Transverse colon (tissue), 4 donors: ENCODE results near the gene SLC24A3. TPM values are rescaled to one million over a fixed set of nuclear protein-coding genes. Genes with fewer than 3 reads are reported as not detected.
"Not testable (repeated sequence)": the region's sequence is repeated elsewhere in the genome, so short reads cannot be mapped to it uniquely, and the experiment has no call there.

ENCODE experiments used
- DNase-seq: peaks from one replicate; pipeline ENCODE4 v3.0.0-alpha.2; 2019
- H3K27ac ChIP-seq, 4 donors: fragments of 200-600 bp; sonication (generic); 2 replicates each; pipeline ENCODE4 v1.5.1; 2016 to 2018; ENCODE audit warnings: inconsistent platforms in 4 of 4
- H3K27me3 ChIP-seq: fragments of 200-600 bp; sonication (generic); 2 replicates; pipeline ENCODE4 v1.5.1; 2017; ENCODE audit warnings: inconsistent platforms
- H3K36me3 ChIP-seq, 4 donors: fragments of 200-600 bp; sonication (generic); 2 replicates each; pipeline ENCODE4 v1.5.1; 2017 to 2019; ENCODE audit warnings: inconsistent platforms in 4 of 4
- H3K4me1 ChIP-seq, 4 donors: fragments of 200-600 bp; sonication (generic); 2 replicates each; pipeline ENCODE4 v1.5.1; 2017 to 2020; ENCODE audit warnings: inconsistent platforms in 4 of 4
- H3K4me3 ChIP-seq, 4 donors: fragments of 200-600 bp; sonication (generic); 1 replicate in 1 of 4; 2 replicates in 3 of 4; pipeline versions ENCODE4 v1.5.1 to v1.6.1; 2017 to 2019; ENCODE audit warnings: inconsistent platforms in 4 of 4
- H3K9me3 ChIP-seq, 2 donors: fragments of 200-600 bp; sonication (generic); 2 replicates each; pipeline ENCODE4 v1.5.1; 2017 to 2019; ENCODE audit warnings: inconsistent platforms in 2 of 2
- EP300 ChIP-seq: sonication (generic); formaldehyde crosslinking; IDR thresholded peaks from one replicate; pipeline ENCODE4 v1.6.1; 2017; ENCODE audit warnings: antibody characterized with exemption, low read depth
- POLR2A ChIP-seq: fragments of 450-650 bp; IDR thresholded peaks from one replicate; pipeline ENCODE4 v1.6.1; 2016; ENCODE audit warnings: antibody characterized with exemption, mild to moderate bottlenecking, moderate library complexity
- POLR2AphosphoS5 ChIP-seq, 3 donors: sonication (generic); formaldehyde crosslinking; IDR thresholded peaks; one replicate each; pipeline ENCODE4 v1.6.1; 2016; ENCODE audit warnings: antibody characterized with exemption in 3 of 3
- WGBS, 2 donors: methylation state at CpG; one replicate each; pipeline ENCODE4 v1.1.5; 2018; ENCODE audit warnings: low coverage in 1 of 2; 5-methylcytosine and 5-hydroxymethylcytosine counted together
- in situ Hi-C, 4 donors: fragments of 200-750 bp; cut with MboI; loops; one replicate each; pipeline versions ENCODE4 v1.15.0 to v1.15.1; 2017; ENCODE audit warnings: low sequenced_read_pairs in 3 of 4, low pct_ligation_motif_present in 1 of 4, low pct_unique_long_range_greater_than_20kb in 1 of 4
- intact Hi-C: fragments of 100-400 bp; cut with DNase I; formaldehyde crosslinking; loops from one replicate; pipeline ENCODE4 v1.15.1; 2023; ENCODE audit warnings: low total_unique reads
- total RNA-seq, 4 donors: library from RNA; depleted of rRNA; stranded (reverse); fragments of >200 nt; gene quantifications; one replicate each; pipeline ENCODE4 v1.1.0, GENCODE V29; 2016
- TF ChIP-seq, protein P1 (sequence below), 5 experiments: fragments of 200-600 bp in 3 of 5; fragments of 450-650 bp in 2 of 5; sonication (generic) in 3 of 5; IDR thresholded peaks; 1 replicate in 2 of 5; 2 replicates in 3 of 5; pipeline ENCODE4 v1.5.1; 2016 to 2017; ENCODE audit warnings: antibody characterized with exemption in 5 of 5, inconsistent platforms in 3 of 5, mild to moderate bottlenecking in 2 of 5, moderate library complexity in 1 of 5

Gene SLC24A3
- total RNA-seq, 4 donors from 2014 or later = 4.4 to 6.7 (median 4.6) TPM

DNA sequence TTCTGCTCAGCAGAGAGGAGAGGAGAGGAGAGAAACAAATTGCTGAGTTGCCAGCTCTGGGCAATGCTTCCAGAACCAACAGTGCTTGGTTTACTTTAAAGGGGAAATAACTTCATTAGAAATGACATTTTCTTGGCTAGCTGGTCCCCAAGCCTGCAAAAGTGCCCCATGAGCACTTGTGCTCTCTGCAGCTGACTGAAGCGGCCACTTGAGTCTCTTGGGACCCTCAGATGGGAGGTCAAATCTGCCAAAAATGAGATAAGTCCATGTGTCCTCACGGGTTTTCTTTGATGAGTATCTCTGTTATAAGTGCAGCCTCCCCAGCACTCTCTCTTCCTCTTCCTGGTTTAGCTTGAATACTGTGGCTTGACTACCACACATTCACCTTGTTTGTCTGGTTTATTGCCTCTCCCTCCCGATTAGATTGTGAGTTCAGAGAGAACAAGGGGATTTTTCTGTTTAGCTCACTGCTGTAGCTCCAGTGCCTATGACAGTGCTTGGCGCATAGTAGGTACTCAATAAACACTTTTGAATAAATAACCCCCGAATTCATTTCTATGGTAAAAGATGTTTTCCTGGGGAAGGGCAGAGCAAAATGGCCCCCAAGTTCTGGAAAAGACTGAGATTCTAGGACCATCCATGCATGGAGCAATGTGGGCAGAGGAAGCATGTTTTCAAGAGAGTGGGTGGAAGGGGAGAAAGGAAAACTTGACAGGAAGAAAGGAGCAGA lies 538.6 kb downstream of the SLC24A3 start:
- peak overlapping the region; percentile 67 to 86 (median 83) for H3K27ac ChIP-seq
- DNase-seq = peak; percentile 32
- in situ Hi-C loops (no loop called here), intact Hi-C loops (no loop called here)
- no peaks in the 10 kb centered on the region for H3K27me3 ChIP-seq
- TF ChIP-seq POLR2A = peak; percentile 25
- TF ChIP-seq, protein P1, sequence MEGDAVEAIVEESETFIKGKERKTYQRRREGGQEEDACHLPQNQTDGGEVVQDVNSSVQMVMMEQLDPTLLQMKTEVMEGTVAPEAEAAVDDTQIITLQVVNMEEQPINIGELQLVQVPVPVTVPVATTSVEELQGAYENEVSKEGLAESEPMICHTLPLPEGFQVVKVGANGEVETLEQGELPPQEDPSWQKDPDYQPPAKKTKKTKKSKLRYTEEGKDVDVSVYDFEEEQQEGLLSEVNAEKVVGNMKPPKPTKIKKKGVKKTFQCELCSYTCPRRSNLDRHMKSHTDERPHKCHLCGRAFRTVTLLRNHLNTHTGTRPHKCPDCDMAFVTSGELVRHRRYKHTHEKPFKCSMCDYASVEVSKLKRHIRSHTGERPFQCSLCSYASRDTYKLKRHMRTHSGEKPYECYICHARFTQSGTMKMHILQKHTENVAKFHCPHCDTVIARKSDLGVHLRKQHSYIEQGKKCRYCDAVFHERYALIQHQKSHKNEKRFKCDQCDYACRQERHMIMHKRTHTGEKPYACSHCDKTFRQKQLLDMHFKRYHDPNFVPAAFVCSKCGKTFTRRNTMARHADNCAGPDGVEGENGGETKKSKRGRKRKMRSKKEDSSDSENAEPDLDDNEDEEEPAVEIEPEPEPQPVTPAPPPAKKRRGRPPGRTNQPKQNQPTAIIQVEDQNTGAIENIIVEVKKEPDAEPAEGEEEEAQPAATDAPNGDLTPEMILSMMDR (IDR thresholded peaks at IDR 0.05) = no peak
- TF ChIP-seq EP300 = no peak
- peak in 2 of 3 donors; percentile 16 to 29 for TF ChIP-seq POLR2AphosphoS5 (IDR thresholded peaks at IDR 0.05)
- H3K9me3 ChIP-seq = no peaks in the 10 kb centered on the region
- peaks cover 9 to 34% (median 20%) of the 10 kb centered on the region in 4 donors for H3K4me1 ChIP-seq
- H3K36me3 ChIP-seq = no peaks in the 10 kb centered on the region
- 7 to 36% methylated on average over 2 to 5 of the region's 5 CpGs for WGBS, 2 donors
- H3K4me3 ChIP-seq = no peak overlapping the region

DNA sequence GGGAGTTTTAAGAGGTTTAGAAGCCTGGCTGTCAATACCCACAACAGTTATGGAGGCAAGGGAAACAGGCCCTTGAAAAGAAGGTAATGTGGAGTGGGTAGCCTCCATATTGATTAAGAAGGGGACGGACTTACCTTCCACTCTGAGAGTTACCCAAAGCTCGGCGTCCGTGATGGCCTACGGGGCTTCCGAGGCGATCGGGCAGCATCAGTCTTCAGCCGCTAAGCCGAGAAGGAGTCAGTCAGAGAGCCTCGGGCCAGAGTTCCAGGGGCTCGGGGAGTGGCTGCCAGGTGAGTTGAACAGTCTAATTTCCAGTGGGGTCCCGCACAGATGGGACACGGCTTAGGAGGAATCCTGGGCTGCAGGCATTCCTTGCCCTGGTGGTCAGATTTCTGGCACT lies 541.8 kb downstream of the SLC24A3 start:
- H3K4me3 ChIP-seq, DNase-seq, H3K27me3 ChIP-seq, in situ Hi-C loops, intact Hi-C loops, H3K36me3 ChIP-seq, H3K9me3 ChIP-seq, H3K27ac ChIP-seq: not testable (repeated sequence)
- H3K4me1 ChIP-seq = peaks cover 18 to 34% (median 27%) of the 10 kb centered on the region in 4 donors
- 93 to 100% methylated on average over 9 to 14 of the region's 14 CpGs for WGBS, 2 donors

DNA sequence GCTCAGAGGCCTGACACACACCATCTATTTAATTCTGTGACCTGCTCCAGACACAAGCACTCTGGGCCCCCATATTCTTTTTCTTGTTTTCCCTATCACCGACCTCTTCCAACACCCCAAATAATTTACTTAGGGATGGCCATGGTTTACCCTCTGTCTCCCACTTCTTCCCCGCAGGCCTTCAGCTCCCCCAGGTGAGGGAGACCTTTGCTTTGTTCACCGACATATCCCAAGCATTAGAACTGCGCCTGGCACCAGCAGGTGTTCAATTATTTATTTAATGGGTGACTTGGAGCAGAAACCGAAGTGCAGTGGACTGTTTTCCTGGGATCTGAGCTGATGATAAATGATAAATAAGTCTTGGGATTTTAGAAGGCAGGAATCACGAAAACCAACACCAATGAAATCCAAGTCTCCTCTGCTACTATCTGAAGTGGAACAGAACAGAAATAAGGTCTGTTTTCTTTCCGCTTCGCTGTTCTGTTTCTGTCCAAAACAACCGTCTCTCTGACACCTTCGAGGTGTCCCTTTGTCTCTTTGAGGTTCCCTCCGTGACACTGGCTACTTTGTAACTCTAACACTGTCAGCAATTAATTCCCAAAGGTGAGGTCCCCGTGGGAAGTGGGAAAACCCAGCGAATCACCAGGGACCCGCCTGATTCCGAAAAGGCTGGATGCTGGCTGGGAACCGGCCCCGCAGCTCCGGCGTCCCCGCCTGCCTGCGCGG lies 544.5 kb downstream of the SLC24A3 start:
- Histone ChIP-seq H3K27ac (peak overlapping the region; percentile 94 to 98 (median 96)), H3K4me3 (peak overlapping the region; percentile 56 to 74 (median 66)), H3K27me3 (no peaks in the 10 kb centered on the region), H3K36me3 (no peaks in the 10 kb centered on the region), H3K9me3 (no peaks in the 10 kb centered on the region), H3K4me1 (peaks cover 13 to 32% (median 24%) of the 10 kb centered on the region in 4 donors)
- intact Hi-C loops = no loop called here
- TF ChIP-seq POLR2A (no peak), POLR2AphosphoS5 (IDR thresholded peaks at IDR 0.05) (no peak), EP300 (no peak)
- TF ChIP-seq, protein P1 (IDR thresholded peaks at IDR 0.05) = no peak
- in situ Hi-C loops = no loop called here
- DNase-seq = no peak
- 14 to 42% methylated on average over 7 to 22 of the region's 22 CpGs for WGBS, 2 donors

DNA sequence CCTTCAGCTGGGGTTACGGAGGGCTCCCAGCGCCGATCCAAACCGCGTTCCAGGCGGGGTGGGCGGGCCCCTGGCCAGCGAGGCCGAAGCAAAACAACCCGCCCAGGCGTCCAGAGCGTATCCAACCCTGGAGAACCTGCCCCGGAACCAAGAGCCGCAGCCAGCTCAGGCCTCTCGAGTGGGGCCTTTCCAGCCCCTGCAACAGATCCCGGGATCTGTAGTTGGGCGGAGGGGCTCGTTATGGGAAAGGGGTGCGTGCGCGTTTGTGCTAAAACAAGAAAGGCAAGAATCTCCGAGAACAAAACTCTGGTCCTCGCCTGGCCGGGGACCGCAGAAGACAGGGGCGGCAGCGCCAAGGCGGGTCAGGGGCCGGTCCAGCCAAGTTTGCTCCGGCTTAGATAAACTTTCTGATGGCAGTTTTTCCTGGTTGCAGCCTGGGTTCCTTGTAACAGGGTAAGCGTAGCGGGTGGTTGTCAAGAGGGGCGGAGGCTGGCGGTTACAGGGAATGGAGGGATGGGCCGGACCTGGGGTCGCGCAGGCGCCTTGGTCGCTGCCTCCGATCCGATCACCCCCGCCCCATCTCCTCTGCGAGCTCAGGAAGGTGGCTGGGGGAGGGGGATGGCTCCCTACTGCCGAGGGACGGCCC lies 545.2 kb downstream of the SLC24A3 start:
- H3K27me3 ChIP-seq = no peaks in the 10 kb centered on the region
- intact Hi-C loops (no loop called here), in situ Hi-C loops (no loop called here)
- no peaks in the 10 kb centered on the region for H3K36me3 ChIP-seq
- peaks cover 13 to 32% (median 24%) of the 10 kb centered on the region in 4 donors for H3K4me1 ChIP-seq
- DNase-seq = peak; percentile 92
- no peaks in the 10 kb centered on the region for H3K9me3 ChIP-seq
- TF ChIP-seq POLR2A (peak; percentile 76), POLR2AphosphoS5 (IDR thresholded peaks at IDR 0.05) (peak; percentile 67 to 77 (median 73)), EP300 (peak; percentile 47)
- TF ChIP-seq, protein P1 (IDR thresholded peaks at IDR 0.05) = no peak
- H3K27ac ChIP-seq = peak overlapping the region; percentile 94 to 98 (median 96)
- 0% methylated on average over 7 to 30 of the region's 45 CpGs for WGBS, 2 donors
- H3K4me3 ChIP-seq = peak overlapping the region; percentile 56 to 74 (median 66)
